ENCODE data around the gene TMC8.

- no peak for TF ChIP-seq CTCF (conservative IDR thresholded peaks at IDR 0.05 in 1 of 2, IDR thresholded peaks at IDR 0.05 in 1 of 2; ENCODE audit: low read depth in 1 of 2, low read length in 2 of 2)
- no peak for TF ChIP-seq EZH2 (IDR thresholded peaks at IDR 0.05; ENCODE audit: low read length, missing control alignments)
Observed at GRCh38 chr17:78125138-78125913, 5.2 kb upstream of the TMC8 start.

Data from fibroblast of lung (primary cell).